ENCODE measurements around the gene GNA12.
"Not testable (repeated sequence)": the region's sequence is repeated elsewhere in the genome, so short reads cannot be mapped to it uniquely, and the experiment has no call there.

The GNA12 gene

GRCh38 chr7:2694122-2694436 is 150.0 kb downstream of the GNA12 start:
- H3K27ac ChIP-seq (ENCODE audit: insufficient read depth, low read depth, low read length, poor library complexity, severe bottlenecking), result not testable (repeated sequence)

GRCh38 chr7:2693420-2694121 is 150.5 kb downstream of the GNA12 start:
- peaks cover 21% of the 10 kb centered on the region for H3K27me3 ChIP-seq (ENCODE audit: control insufficient read depth, insufficient read depth, low read length, poor library complexity, severe bottlenecking)
- H3K4me3 ChIP-seq (ENCODE audit: insufficient read depth, low read depth, low read length); H3K4me1 ChIP-seq (ENCODE audit: control insufficient read depth, insufficient read depth, low read length); H3K36me3 ChIP-seq (ENCODE audit: control insufficient read depth, insufficient read depth, low read length); H3K27ac ChIP-seq (ENCODE audit: insufficient read depth, low read depth, low read length, poor library complexity, severe bottlenecking); H3K9me3 ChIP-seq (ENCODE audit: control insufficient read depth, low read length): not testable (repeated sequence)
- 93 to 94% methylated on average over 19 of the region's 19 CpGs for WGBS, 2 experiments

More at GRCh38 chr7:2694122-2694436, 150.0 kb downstream of the GNA12 start:
- H3K4me1 ChIP-seq (ENCODE audit: control insufficient read depth, insufficient read depth, low read length); H3K4me3 ChIP-seq (ENCODE audit: insufficient read depth, low read depth, low read length); H3K36me3 ChIP-seq (ENCODE audit: control insufficient read depth, insufficient read depth, low read length); H3K9me3 ChIP-seq (ENCODE audit: control insufficient read depth, low read length): not testable (repeated sequence)
- peaks cover 16% of the 10 kb centered on the region for H3K27me3 ChIP-seq (ENCODE audit: control insufficient read depth, insufficient read depth, low read length, poor library complexity, severe bottlenecking)
- 87 to 94% methylated on average over 8 of the region's 8 CpGs for WGBS, 2 experiments

- H3K9me3 ChIP-seq (ENCODE audit: control insufficient read depth, low read length), result no peaks in the 10 kb centered on the region
- H3K4me1 ChIP-seq (ENCODE audit: control insufficient read depth, insufficient read depth, low read length), result peaks cover 7% of the 10 kb centered on the region
- 93 to 94% methylated on average over 14 of the region's 14 CpGs for WGBS, 2 experiments
- no peak overlapping the region for H3K4me3 ChIP-seq (ENCODE audit: insufficient read depth, low read depth, low read length)
- H3K27me3 ChIP-seq (ENCODE audit: control insufficient read depth, insufficient read depth, low read length, poor library complexity, severe bottlenecking), result peaks cover 31% of the 10 kb centered on the region
- no peak overlapping the region for H3K27ac ChIP-seq (ENCODE audit: insufficient read depth, low read depth, low read length, poor library complexity, severe bottlenecking)
- no peaks in the 10 kb centered on the region for H3K36me3 ChIP-seq (ENCODE audit: control insufficient read depth, insufficient read depth, low read length)
Observed at GRCh38 chr7:2692543-2692942, 151.6 kb downstream of the GNA12 start.

GRCh38 chr7:2691932-2692439 is 152.1 kb downstream of the GNA12 start:
- not testable (repeated sequence) for H3K27ac ChIP-seq (ENCODE audit: insufficient read depth, low read depth, low read length, poor library complexity, severe bottlenecking); H3K9me3 ChIP-seq (ENCODE audit: control insufficient read depth, low read length); H3K36me3 ChIP-seq (ENCODE audit: control insufficient read depth, insufficient read depth, low read length); H3K4me3 ChIP-seq (ENCODE audit: insufficient read depth, low read depth, low read length); H3K4me1 ChIP-seq (ENCODE audit: control insufficient read depth, insufficient read depth, low read length)
- H3K27me3 ChIP-seq (ENCODE audit: control insufficient read depth, insufficient read depth, low read length, poor library complexity, severe bottlenecking), result peaks cover 37% of the 10 kb centered on the region
- 91 to 95% methylated on average over 23 of the region's 23 CpGs for WGBS, 2 experiments

- no peak overlapping the region for H3K27ac ChIP-seq (ENCODE audit: insufficient read depth, low read depth, low read length, poor library complexity, severe bottlenecking)
- H3K27me3 ChIP-seq (ENCODE audit: control insufficient read depth, insufficient read depth, low read length, poor library complexity, severe bottlenecking), result peaks cover 45% of the 10 kb centered on the region
- peaks cover 7% of the 10 kb centered on the region for H3K4me1 ChIP-seq (ENCODE audit: control insufficient read depth, insufficient read depth, low read length)
- no peaks in the 10 kb centered on the region for H3K36me3 ChIP-seq (ENCODE audit: control insufficient read depth, insufficient read depth, low read length)
- no peak overlapping the region for H3K4me3 ChIP-seq (ENCODE audit: insufficient read depth, low read depth, low read length)
- 93 to 94% methylated on average over 18 of the region's 18 CpGs for WGBS, 2 experiments
- H3K9me3 ChIP-seq (ENCODE audit: control insufficient read depth, low read length), result no peaks in the 10 kb centered on the region
Observed at GRCh38 chr7:2691011-2691707, 152.9 kb downstream of the GNA12 start.

- H3K27me3 ChIP-seq (ENCODE audit: control insufficient read depth, insufficient read depth, low read length, poor library complexity, severe bottlenecking), result peaks cover 48% of the 10 kb centered on the region
- no peaks in the 10 kb centered on the region for H3K9me3 ChIP-seq (ENCODE audit: control insufficient read depth, low read length)
- H3K4me1 ChIP-seq (ENCODE audit: control insufficient read depth, insufficient read depth, low read length), result peaks cover 7% of the 10 kb centered on the region
- 90 to 92% methylated on average over 23 of the region's 23 CpGs for WGBS, 2 experiments
- H3K27ac ChIP-seq (ENCODE audit: insufficient read depth, low read depth, low read length, poor library complexity, severe bottlenecking), result no peak overlapping the region
- no peak overlapping the region for H3K4me3 ChIP-seq (ENCODE audit: insufficient read depth, low read depth, low read length)
- H3K36me3 ChIP-seq (ENCODE audit: control insufficient read depth, insufficient read depth, low read length), result no peaks in the 10 kb centered on the region
Observed at GRCh38 chr7:2689951-2690705, 154.0 kb downstream of the GNA12 start.

GRCh38 chr7:2689343-2689847 is 154.7 kb downstream of the GNA12 start:
- H3K4me3 ChIP-seq (ENCODE audit: insufficient read depth, low read depth, low read length), result no peak overlapping the region
- no peaks in the 10 kb centered on the region for H3K9me3 ChIP-seq (ENCODE audit: control insufficient read depth, low read length)
- H3K4me1 ChIP-seq (ENCODE audit: control insufficient read depth, insufficient read depth, low read length), result peaks cover 7% of the 10 kb centered on the region
- H3K36me3 ChIP-seq (ENCODE audit: control insufficient read depth, insufficient read depth, low read length), result no peaks in the 10 kb centered on the region
- 88 to 89% methylated on average over 16 of the region's 16 CpGs for WGBS, 2 experiments
- peaks cover 48% of the 10 kb centered on the region for H3K27me3 ChIP-seq (ENCODE audit: control insufficient read depth, insufficient read depth, low read length, poor library complexity, severe bottlenecking)
- no peak overlapping the region for H3K27ac ChIP-seq (ENCODE audit: insufficient read depth, low read depth, low read length, poor library complexity, severe bottlenecking)

GRCh38 chr7:2688409-2689342 is 155.4 kb downstream of the GNA12 start:
- Histone ChIP-seq H3K27ac (ENCODE audit: insufficient read depth, low read depth, low read length, poor library complexity, severe bottlenecking) (no peak overlapping the region), H3K27me3 (ENCODE audit: control insufficient read depth, insufficient read depth, low read length, poor library complexity, severe bottlenecking) (peaks cover 48% of the 10 kb centered on the region)

GRCh38 chr7:2687881-2688318 is 156.2 kb downstream of the GNA12 start, which contains the start of gene AMZ1:
TSS of gene AMZ1 (plus strand) at chr7:2688202. CDS start at chr7:2700452, 12,250 bp downstream.
- H3K36me3 ChIP-seq (ENCODE audit: control insufficient read depth, insufficient read depth, low read length), result no peaks in the 10 kb centered on the region
- H3K27ac ChIP-seq (ENCODE audit: insufficient read depth, low read depth, low read length, poor library complexity, severe bottlenecking), result no peak within 1 kb of the TSS
- H3K4me3 ChIP-seq (ENCODE audit: insufficient read depth, low read depth, low read length), result peak within 1 kb of the TSS; percentile 22
- H3K9me3 ChIP-seq (ENCODE audit: control insufficient read depth, low read length), result no peaks in the 10 kb centered on the region
- H3K4me1 ChIP-seq (ENCODE audit: control insufficient read depth, insufficient read depth, low read length), result peaks cover 7% of the 10 kb centered on the region
- peaks cover 48% of the 10 kb centered on the region for H3K27me3 ChIP-seq (ENCODE audit: control insufficient read depth, insufficient read depth, low read length, poor library complexity, severe bottlenecking)
- WGBS, 2 experiments, result 7 to 8% methylated on average over 41 of the region's 41 CpGs

More at GRCh38 chr7:2688409-2689342, 155.4 kb downstream of the GNA12 start:
- WGBS, 2 experiments, result 22% methylated on average over 62 of the region's 62 CpGs
- Histone ChIP-seq H3K4me3 (ENCODE audit: insufficient read depth, low read depth, low read length) (peak overlapping the region; percentile 22), H3K36me3 (ENCODE audit: control insufficient read depth, insufficient read depth, low read length) (no peaks in the 10 kb centered on the region), H3K9me3 (ENCODE audit: control insufficient read depth, low read length) (no peaks in the 10 kb centered on the region), H3K4me1 (ENCODE audit: control insufficient read depth, insufficient read depth, low read length) (peaks cover 7% of the 10 kb centered on the region)
